GM23248 (cell line): ENCODE measurements around the gene CD3D.

Experiments
- EZH2 ChIP-seq: fragments of 200-600 bp; sonication (generic); IDR thresholded peaks from 2 replicates; pipeline ENCODE4 v1.6.1; 2018; ENCODE audit warnings: antibody characterized with exemption, mild to moderate bottlenecking; ENCODE audit not compliant: insufficient read depth, poor library complexity, severe bottlenecking
- EZH2phosphoT487 ChIP-seq: fragments of 200-600 bp; sonication (generic); IDR thresholded peaks from 2 replicates; pipeline ENCODE4 v1.6.1; 2018; ENCODE audit warnings: antibody characterized with exemption, moderate library complexity, mild to moderate bottlenecking, low read depth; ENCODE audit not compliant: insufficient read depth

GRCh38 chr11:118382954-118383353 is 40.4 kb upstream of the CD3D start:
- TF ChIP-seq EZH2 (no peak), EZH2phosphoT487 (no peak)
